COLO668 (cell line): ENCODE measurements around the gene EGLN2.
"Not testable (repeated sequence)": the region's sequence is repeated elsewhere in the genome, so short reads cannot be mapped to it uniquely, and the experiment has no call there.

Source experiments
- DNase-seq: peaks from one replicate; lab custom pipeline; 2025; ENCODE audit not compliant: unreplicated experiment; lab: John Stamatoyannopoulos, UW

The EGLN2 gene

GRCh38 chr19:40798683-40799557 is at the start of gene EGLN2:
EGLN2 (plus strand) TSS chr19:40799191; CDS start chr19:40800573, 1,382 bp downstream.
- DNase-seq: peak; percentile 100

DNA sequence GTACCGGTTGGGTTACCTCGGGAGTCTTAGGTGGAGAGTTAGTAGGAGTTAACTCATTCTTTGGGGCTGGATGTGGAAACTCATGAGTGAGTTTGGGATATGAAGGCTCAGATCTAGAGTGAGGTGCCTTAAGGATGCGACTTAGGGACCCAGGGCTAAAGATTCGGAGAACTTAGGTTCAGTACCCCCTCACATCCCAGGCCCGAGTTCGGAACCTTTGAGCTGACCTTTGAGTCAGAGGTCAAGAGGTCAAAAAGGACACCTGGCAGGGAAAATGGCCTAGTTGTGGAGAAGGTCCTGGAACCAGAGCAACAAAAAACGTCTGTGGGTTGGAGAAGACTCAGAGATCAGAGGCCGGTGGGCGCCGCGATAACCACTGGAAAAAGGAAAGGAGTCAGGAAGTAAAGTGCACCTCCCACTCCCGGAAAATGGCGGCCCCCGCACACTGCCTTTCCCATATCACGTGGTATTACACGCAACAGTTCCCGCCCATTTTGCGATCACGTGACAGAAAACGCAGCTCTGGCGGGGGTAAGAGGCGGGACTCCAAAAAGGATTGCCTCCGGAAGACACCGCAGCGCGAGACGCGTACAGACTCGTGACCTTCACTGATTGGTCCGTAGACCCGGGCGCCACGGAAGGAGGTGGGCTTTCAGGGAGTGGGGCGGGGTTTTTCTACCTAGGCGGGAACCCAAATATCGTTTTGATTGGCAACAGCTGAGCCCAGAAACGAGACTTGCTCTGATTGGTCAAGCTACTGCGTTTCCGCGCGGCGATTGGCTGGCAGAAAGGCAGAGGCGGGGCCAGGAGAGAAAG is 48.7 kb upstream of the EGLN2 start, which contains the start of gene ACTMAP:
Gene ACTMAP, minus strand, starts transcription at position 420 of the 816 bp plus-strand sequence. CDS start 674 bp downstream, outside the sequence.
- peak; percentile 99 for DNase-seq

GRCh38 chr19:40750874-40751537 is 48.0 kb upstream of the EGLN2 start, which contains the start of gene SNRPA:
SNRPA (plus strand) TSS chr19:40751203; CDS start chr19:40751409, 206 bp downstream.
- peak; percentile 96 for DNase-seq

DNA sequence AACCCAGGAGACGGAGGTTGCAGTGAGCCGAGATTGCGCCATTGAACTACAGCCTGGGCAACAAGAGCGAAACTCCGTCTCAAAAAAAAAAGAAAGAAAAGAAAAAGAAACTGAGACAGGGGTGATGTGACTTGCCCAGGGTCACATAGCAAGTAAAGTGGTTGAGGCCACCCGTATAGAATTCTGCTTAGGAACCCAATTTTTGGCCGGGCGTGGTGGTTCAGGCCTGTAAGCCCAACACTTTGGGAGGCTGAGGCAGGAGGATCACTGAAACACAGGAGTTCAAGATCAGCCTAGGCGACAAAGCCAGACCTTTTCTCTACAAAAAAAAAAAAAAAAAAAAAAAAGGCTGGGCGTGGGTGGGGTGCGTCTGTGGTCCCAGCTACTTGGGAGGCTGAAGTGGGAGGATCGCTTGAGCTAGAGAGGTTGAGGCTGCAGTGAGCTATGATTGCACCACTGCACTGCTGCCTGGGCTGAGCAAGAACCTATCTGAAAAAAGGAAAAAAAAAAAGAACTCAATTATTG is 46.7 kb upstream of the EGLN2 start:
- DNase-seq: no peak

- DNase-seq: peak; percentile 36
These were observed 44.3 kb upstream of the EGLN2 start for GRCh38 chr19:40754611-40755247.

- DNase-seq: no peak
These were observed 43.8 kb upstream of the EGLN2 start for GRCh38 chr19:40755248-40755624.

DNA sequence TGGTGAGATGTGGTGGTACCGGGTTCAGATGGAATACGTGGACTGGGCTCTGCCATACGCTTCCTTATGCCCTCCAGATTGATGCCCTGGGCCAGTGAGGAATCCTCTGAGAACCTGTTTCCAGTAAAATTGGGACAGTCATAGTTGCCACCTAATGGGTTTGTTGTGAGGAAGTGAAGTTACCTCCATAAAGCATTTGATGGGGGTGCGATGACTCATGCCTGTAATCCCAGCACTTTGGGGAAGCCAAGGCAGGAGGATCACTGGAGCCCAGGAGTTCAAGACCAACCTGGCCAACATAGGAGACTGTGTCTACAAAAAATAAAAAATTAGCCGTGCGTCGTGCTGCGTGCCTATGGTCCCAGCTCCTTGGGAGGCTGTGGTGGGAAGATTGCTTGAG is 43.2 kb upstream of the EGLN2 start:
- no peak for DNase-seq

- no peak for DNase-seq
These were observed 42.4 kb upstream of the EGLN2 start for GRCh38 chr19:40756502-40757110.

DNA sequence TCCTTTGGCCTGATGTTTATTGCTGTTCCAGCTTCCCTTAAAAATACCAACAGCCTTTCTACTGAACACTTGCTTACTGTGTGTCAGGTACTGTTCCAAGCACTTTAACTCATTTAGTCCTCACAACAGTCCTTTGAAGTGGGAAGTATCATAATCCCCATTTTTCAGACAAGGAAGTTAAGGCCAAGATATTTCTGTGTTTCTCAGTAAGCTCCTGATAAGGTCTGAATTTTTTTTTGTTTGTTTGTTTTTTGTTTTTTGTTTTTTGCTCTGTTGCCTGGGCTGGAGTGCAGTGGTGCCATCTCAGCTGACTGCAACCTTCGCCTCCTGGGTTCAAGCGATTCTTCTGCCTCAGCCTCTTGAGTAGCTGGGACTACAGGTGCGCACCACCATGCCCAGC is 40.5 kb upstream of the EGLN2 start:
- DNase-seq: no peak

GRCh38 chr19:40759352-40759751 is 39.6 kb upstream of the EGLN2 start:
- DNase-seq: no peak

GRCh38 chr19:40762754-40763470 is 36.1 kb upstream of the EGLN2 start:
- DNase-seq: no peak

- no peak for DNase-seq
These were observed 35.5 kb upstream of the EGLN2 start for GRCh38 chr19:40763526-40763925.

DNA sequence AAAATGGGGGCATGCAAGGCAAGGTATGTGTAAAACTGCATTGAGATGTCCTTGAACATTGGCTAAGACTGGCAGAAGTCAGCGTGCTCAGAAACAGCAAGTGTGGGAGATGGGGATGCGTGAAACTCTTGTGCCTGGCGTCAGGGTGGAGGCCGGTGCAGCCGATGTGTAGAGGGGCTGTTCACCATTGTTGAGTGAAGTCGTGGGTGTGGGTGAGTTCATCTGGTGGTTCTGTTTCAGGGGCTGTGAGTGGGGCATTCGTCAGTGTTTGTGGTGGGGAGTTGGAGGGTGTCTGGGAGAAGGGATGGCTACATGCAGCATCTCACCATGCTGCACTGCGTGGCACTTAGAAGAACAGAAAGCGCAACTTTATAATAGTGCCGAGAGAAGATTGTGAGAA is 35.0 kb upstream of the EGLN2 start:
- no peak for DNase-seq

DNA sequence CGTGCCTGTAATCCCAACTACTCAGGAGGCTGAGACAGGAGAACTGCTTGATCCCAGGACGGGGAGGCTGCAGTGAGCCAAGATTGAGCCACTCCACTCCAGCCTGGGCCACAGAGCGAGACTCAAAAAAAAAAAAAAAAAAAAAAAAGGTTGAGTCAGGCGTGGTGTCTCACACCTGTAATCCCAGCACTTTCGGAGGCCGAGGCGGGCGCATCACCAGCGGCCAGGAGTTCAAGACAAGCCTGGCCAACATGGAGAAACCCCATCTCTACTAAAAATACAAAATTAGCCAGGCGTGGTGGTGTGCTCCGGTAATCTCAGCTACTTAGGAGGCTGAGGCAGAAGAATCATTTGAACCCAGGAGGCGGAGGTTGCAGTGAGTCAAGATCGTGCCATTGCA is 32.6 kb upstream of the EGLN2 start:
- DNase-seq: not testable (repeated sequence)

DNA sequence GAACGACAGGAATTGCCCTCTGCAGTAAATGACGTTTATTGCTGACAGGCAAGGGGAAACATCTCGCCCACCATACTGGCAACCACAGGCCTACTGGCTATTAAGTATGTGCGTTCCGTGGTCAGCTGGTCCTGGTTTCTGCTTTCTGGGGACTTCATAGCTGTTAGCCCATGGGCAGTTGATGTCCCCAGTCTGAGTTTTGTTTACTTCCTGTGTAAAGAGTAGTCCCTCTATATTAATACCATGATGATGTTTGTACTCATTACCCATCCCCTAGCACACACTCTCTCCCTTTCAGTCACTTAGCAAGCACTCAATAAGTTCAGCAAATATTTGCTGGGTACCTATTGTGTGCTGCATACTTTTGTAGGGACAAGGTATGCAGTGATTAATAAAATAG is 30.1 kb upstream of the EGLN2 start:
- no peak for DNase-seq

- not testable (repeated sequence) for DNase-seq
These were observed 27.7 kb upstream of the EGLN2 start for GRCh38 chr19:40771101-40771862.

GRCh38 chr19:40774916-40775631 is 23.9 kb upstream of the EGLN2 start, which contains the start of gene MIA:
MIA (plus strand) TSS chr19:40775521; CDS start chr19:40775543, 22 bp downstream.
- no peak for DNase-seq

DNA sequence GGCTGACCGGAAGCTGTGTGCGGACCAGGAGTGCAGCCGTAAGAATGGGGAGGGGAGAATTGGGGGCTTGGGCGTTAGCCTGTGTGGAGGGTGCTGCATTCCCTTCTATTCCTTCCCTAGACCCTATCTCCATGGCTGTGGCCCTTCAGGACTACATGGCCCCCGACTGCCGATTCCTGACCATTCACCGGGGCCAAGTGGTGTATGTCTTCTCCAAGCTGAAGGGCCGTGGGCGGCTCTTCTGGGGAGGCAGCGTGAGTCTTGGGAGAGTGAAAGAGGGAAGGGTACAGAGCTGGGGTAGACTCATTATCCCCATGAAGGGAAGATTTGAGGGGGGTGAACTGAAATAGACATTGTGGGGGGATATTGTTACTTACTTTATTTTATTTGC is 23.4 kb upstream of the EGLN2 start:
- DNase-seq: no peak
